Neural progenitor cell (in vitro differentiated cells): ENCODE measurements around the gene AIFM2. TPM values are rescaled to one million over a fixed set of nuclear protein-coding genes. Genes with fewer than 3 reads are reported as not detected.

Source experiments
- DNase-seq: peaks from one replicate; pipeline ENCODE4 v3.0.0-alpha.2; 2016; ENCODE audit warnings: low spot score
- H2AFZ ChIP-seq: fragments of 200-600 bp; sonication (generic); replicated peaks from 2 replicates; pipeline ENCODE4 v1.6.1; 2016; ENCODE audit warnings: antibody characterized with exemption
- H3F3A ChIP-seq: fragments of 200-600 bp; sonication (generic); 2 replicates; pipeline ENCODE4 v1.6.1; 2016; ENCODE audit warnings: antibody characterized with exemption, low read depth
- H3K27ac ChIP-seq: fragments of 200-600 bp; sonication (generic); 2 replicates; pipeline ENCODE4 v1.5.1; 2016; ENCODE audit warnings: mild to moderate bottlenecking
- H3K27me3 ChIP-seq: fragments of 200-600 bp; sonication (generic); 2 replicates; pipeline ENCODE4 v1.6.1; 2016; ENCODE audit warnings: mild to moderate bottlenecking, moderate library complexity
- H3K36me3 ChIP-seq: fragments of 200-600 bp; sonication (generic); 2 replicates; pipeline ENCODE4 v1.5.1; 2016
- H3K4me1 ChIP-seq: fragments of 200-600 bp; sonication (generic); 2 replicates; pipeline ENCODE4 v1.6.1; 2016; ENCODE audit warnings: mixed run types
- H3K4me2 ChIP-seq: fragments of 200-600 bp; sonication (generic); 2 replicates; pipeline ENCODE4 v1.6.1; 2016
- H3K4me3 ChIP-seq: fragments of 200-600 bp; sonication (generic); 2 replicates; pipeline ENCODE4 v1.5.1; 2016
- H3K79me2 ChIP-seq: fragments of 200-600 bp; sonication (generic); 2 replicates; pipeline ENCODE4 v1.6.1; 2016; ENCODE audit warnings: low read depth
- H3K9ac ChIP-seq: fragments of 200-600 bp; sonication (generic); 2 replicates; pipeline ENCODE4 v1.6.1; 2016
- H3K9me3 ChIP-seq: fragments of 200-600 bp; sonication (generic); 2 replicates; pipeline ENCODE4 v1.5.1; 2016; ENCODE audit warnings: low read depth
- H4K20me1 ChIP-seq: fragments of 200-600 bp; sonication (generic); 2 replicates; pipeline ENCODE4 v1.6.1; 2016; ENCODE audit warnings: low read depth
- H3K27ac Mint-ChIP-seq: 3 replicates; pipeline ENCODE4 v1.8.0; 2021; ENCODE audit warnings: mixed read lengths
- H3K27me3 Mint-ChIP-seq: 2 replicates; pipeline ENCODE4 v1.8.0; 2022; ENCODE audit warnings: low read depth, mild to moderate bottlenecking, inconsistent platforms, moderate library complexity, mixed read lengths; ENCODE audit not compliant: insufficient read depth
- H3K36me3 Mint-ChIP-seq: 3 replicates; pipeline ENCODE4 v1.8.0; 2021; ENCODE audit warnings: mixed read lengths
- H3K4me1 Mint-ChIP-seq: 3 replicates; pipeline ENCODE4 v1.8.0; 2021; ENCODE audit warnings: mixed read lengths
- H3K4me3 Mint-ChIP-seq: 3 replicates; pipeline ENCODE4 v1.8.0; 2021; ENCODE audit warnings: mild to moderate bottlenecking, moderate library complexity, mixed read lengths
- H3K9me3 Mint-ChIP-seq: 3 replicates; pipeline ENCODE4 v1.8.0; 2020; ENCODE audit warnings: mixed read lengths
- CTCF ChIP-seq: fragments of 200-600 bp; sonication (generic); IDR thresholded peaks from 2 replicates; pipeline ENCODE4 v1.5.1; 2017; ENCODE audit warnings: antibody characterized with exemption, mild to moderate bottlenecking
- EZH2 ChIP-seq: fragments of 200-600 bp; sonication (generic); IDR thresholded peaks from 2 replicates; pipeline ENCODE4 v1.6.1; 2017; ENCODE audit warnings: antibody characterized with exemption, mild to moderate bottlenecking, moderate library complexity
- EZH2phosphoT487 ChIP-seq: fragments of 200-600 bp; sonication (generic); IDR thresholded peaks from 2 replicates; pipeline ENCODE4 v1.6.1; 2017; ENCODE audit warnings: antibody characterized with exemption
- total RNA-seq: library from RNA; depleted of rRNA; stranded (reverse); fragments of >200 nt; gene quantifications from 2 replicates; pipeline ENCODE4 v1.2.3, GENCODE V29; 2015; ENCODE audit warnings: low replicate concordance

Gene AIFM2
- total RNA-seq, 1 donor from 2014 or later, result 1.1 TPM

GRCh38 chr10:70090013-70090412 lies 42.6 kb downstream of the AIFM2 start:
- Mint-ChIP-seq H3K27me3 (no peaks in the 10 kb centered on the region), H3K36me3 (peaks cover 40% of the 10 kb centered on the region)

GRCh38 chr10:70088308-70088698 lies 44.3 kb downstream of the AIFM2 start:
- H3K36me3 ChIP-seq, result no peaks in the 10 kb centered on the region
- H3K9me3 Mint-ChIP-seq, result no peaks in the 10 kb centered on the region
- no peaks in the 10 kb centered on the region for H3K4me1 ChIP-seq
- H2AFZ ChIP-seq, result no peak overlapping the region
- H3K9ac ChIP-seq, result no peak overlapping the region
- no peaks in the 10 kb centered on the region for H3K4me1 Mint-ChIP-seq
- H3K36me3 Mint-ChIP-seq, result peaks cover 32% of the 10 kb centered on the region
- H3K4me3 ChIP-seq, result no peak overlapping the region
- no peak for DNase-seq
- TF ChIP-seq CTCF, result no peak
- no peak for TF ChIP-seq EZH2phosphoT487
- no peak for TF ChIP-seq EZH2
- no peaks in the 10 kb centered on the region for H3K27me3 Mint-ChIP-seq
- H3F3A ChIP-seq, result no peaks in the 10 kb centered on the region
- H3K9me3 ChIP-seq, result no peaks in the 10 kb centered on the region
- H4K20me1 ChIP-seq, result no peaks in the 10 kb centered on the region
- no peak overlapping the region for H3K27ac Mint-ChIP-seq
- no peak overlapping the region for H3K4me2 ChIP-seq
- no peaks in the 10 kb centered on the region for H3K27me3 ChIP-seq
- no peak overlapping the region for H3K27ac ChIP-seq
- no peak overlapping the region for H3K4me3 Mint-ChIP-seq
- no peaks in the 10 kb centered on the region for H3K79me2 ChIP-seq

More at GRCh38 chr10:70090013-70090412, 42.6 kb downstream of the AIFM2 start:
- H3K79me2 ChIP-seq, result no peaks in the 10 kb centered on the region
- no peak for DNase-seq
- H2AFZ ChIP-seq, result no peak overlapping the region
- no peaks in the 10 kb centered on the region for H4K20me1 ChIP-seq
- H3K27me3 ChIP-seq, result no peaks in the 10 kb centered on the region
- no peak overlapping the region for H3K27ac Mint-ChIP-seq
- no peaks in the 10 kb centered on the region for H3K9me3 Mint-ChIP-seq
- no peaks in the 10 kb centered on the region for H3F3A ChIP-seq
- no peaks in the 10 kb centered on the region for H3K4me1 Mint-ChIP-seq
- H3K9me3 ChIP-seq, result no peaks in the 10 kb centered on the region
- no peak overlapping the region for H3K27ac ChIP-seq
- no peaks in the 10 kb centered on the region for H3K36me3 ChIP-seq
- no peaks in the 10 kb centered on the region for H3K4me1 ChIP-seq
- no peak overlapping the region for H3K4me2 ChIP-seq
- no peak overlapping the region for H3K4me3 Mint-ChIP-seq
- TF ChIP-seq EZH2 (no peak), EZH2phosphoT487 (no peak), CTCF (no peak)
- H3K9ac ChIP-seq, result no peak overlapping the region
- no peak overlapping the region for H3K4me3 ChIP-seq

- Histone ChIP-seq H3K4me2 (no peak overlapping the region), H2AFZ (no peak overlapping the region), H3K36me3 (no peaks in the 10 kb centered on the region), H3K9me3 (no peaks in the 10 kb centered on the region), H3K27me3 (no peaks in the 10 kb centered on the region), H3K4me1 (no peaks in the 10 kb centered on the region), H3F3A (no peaks in the 10 kb centered on the region), H3K4me3 (no peak overlapping the region), H4K20me1 (no peaks in the 10 kb centered on the region), H3K79me2 (no peaks in the 10 kb centered on the region), H3K27ac (no peak overlapping the region), H3K9ac (no peak overlapping the region)
- Mint-ChIP-seq H3K27me3 (no peaks in the 10 kb centered on the region), H3K9me3 (no peaks in the 10 kb centered on the region), H3K4me1 (no peaks in the 10 kb centered on the region), H3K27ac (no peak overlapping the region), H3K4me3 (no peak overlapping the region), H3K36me3 (peaks cover 32% of the 10 kb centered on the region)
- DNase-seq, result no peak
- no peak for TF ChIP-seq CTCF
- TF ChIP-seq EZH2, result no peak
- TF ChIP-seq EZH2phosphoT487, result no peak
These were observed 44.9 kb downstream of the AIFM2 start for GRCh38 chr10:70087616-70088307.
